Transverse colon (tissue), 4 donors: ENCODE results near the gene LPAR2. TPM values are rescaled to one million over a fixed set of nuclear protein-coding genes. Genes with fewer than 3 reads are reported as not detected.

Experiments
- DNase-seq: peaks from one replicate; pipeline ENCODE4 v3.0.0-alpha.2; 2019
- H3K27ac ChIP-seq, 4 donors: fragments of 200-600 bp; sonication (generic); 2 replicates each; pipeline ENCODE4 v1.5.1; 2016 to 2018; ENCODE audit warnings: inconsistent platforms in 4 of 4
- H3K27me3 ChIP-seq: fragments of 200-600 bp; sonication (generic); 2 replicates; pipeline ENCODE4 v1.5.1; 2017; ENCODE audit warnings: inconsistent platforms
- H3K36me3 ChIP-seq, 4 donors: fragments of 200-600 bp; sonication (generic); 2 replicates each; pipeline ENCODE4 v1.5.1; 2017 to 2019; ENCODE audit warnings: inconsistent platforms in 4 of 4
- H3K4me1 ChIP-seq, 4 donors: fragments of 200-600 bp; sonication (generic); 2 replicates each; pipeline ENCODE4 v1.5.1; 2017 to 2020; ENCODE audit warnings: inconsistent platforms in 4 of 4
- H3K4me3 ChIP-seq, 4 donors: fragments of 200-600 bp; sonication (generic); 1 replicate in 1 of 4; 2 replicates in 3 of 4; pipeline versions ENCODE4 v1.5.1 to v1.6.1; 2017 to 2019; ENCODE audit warnings: inconsistent platforms in 4 of 4
- H3K9me3 ChIP-seq, 2 donors: fragments of 200-600 bp; sonication (generic); 2 replicates each; pipeline ENCODE4 v1.5.1; 2017 to 2019; ENCODE audit warnings: inconsistent platforms in 2 of 2
- CTCF ChIP-seq, 5 experiments: fragments of 200-600 bp in 3 of 5; fragments of 450-650 bp in 2 of 5; sonication (generic) in 3 of 5; IDR thresholded peaks; 1 replicate in 2 of 5; 2 replicates in 3 of 5; pipeline ENCODE4 v1.5.1; 2016 to 2017; ENCODE audit warnings: antibody characterized with exemption in 5 of 5, inconsistent platforms in 3 of 5, mild to moderate bottlenecking in 2 of 5, moderate library complexity in 1 of 5
- EP300 ChIP-seq: sonication (generic); formaldehyde crosslinking; IDR thresholded peaks from one replicate; pipeline ENCODE4 v1.6.1; 2017; ENCODE audit warnings: antibody characterized with exemption, low read depth
- POLR2A ChIP-seq: fragments of 450-650 bp; IDR thresholded peaks from one replicate; pipeline ENCODE4 v1.6.1; 2016; ENCODE audit warnings: antibody characterized with exemption, mild to moderate bottlenecking, moderate library complexity
- POLR2AphosphoS5 ChIP-seq, 3 donors: sonication (generic); formaldehyde crosslinking; IDR thresholded peaks; one replicate each; pipeline ENCODE4 v1.6.1; 2016; ENCODE audit warnings: antibody characterized with exemption in 3 of 3
- WGBS, 2 donors: methylation state at CpG; one replicate each; pipeline ENCODE4 v1.1.5; 2018; ENCODE audit warnings: low coverage in 1 of 2; 5-methylcytosine and 5-hydroxymethylcytosine counted together
- in situ Hi-C, 4 donors: fragments of 200-750 bp; cut with MboI; loops; one replicate each; pipeline versions ENCODE4 v1.15.0 to v1.15.1; 2017; ENCODE audit warnings: low sequenced_read_pairs in 3 of 4, low pct_ligation_motif_present in 1 of 4, low pct_unique_long_range_greater_than_20kb in 1 of 4
- intact Hi-C: fragments of 100-400 bp; cut with DNase I; formaldehyde crosslinking; loops from one replicate; pipeline ENCODE4 v1.15.1; 2023; ENCODE audit warnings: low total_unique reads
- total RNA-seq, 4 donors: library from RNA; depleted of rRNA; stranded (reverse); fragments of >200 nt; gene quantifications; one replicate each; pipeline ENCODE4 v1.1.0, GENCODE V29; 2016

LPAR2 gene
- total RNA-seq, 4 donors from 2014 or later: 19.2 to 52.5 (median 32.6) TPM

- Histone ChIP-seq H3K27me3 (no peaks in the 10 kb centered on the region), H3K4me3 (peak overlapping the region; percentile 38 to 86 (median 81)), H3K4me1 (peaks cover 0 to 10% (median 5%) of the 10 kb centered on the region in 4 donors), H3K9me3 (no peaks in the 10 kb centered on the region), H3K36me3 (peaks cover 0 to 17% (median 3%) of the 10 kb centered on the region in 4 donors), H3K27ac (peak overlapping the region; percentile 81 to 88 (median 84))
- DNase-seq: peak; percentile 23
- in situ Hi-C loops (loop anchor here (5.0 to 25.0 kb wide), 3 partner anchors 105 to 110 kb away; partner anchors contain the start of genes CILP2 (in 3 of the 4) and YJEFN3 (in 1 of the 4)), intact Hi-C loops (no loop called here)
- WGBS, 2 donors: 20% methylated on average over 1 to 16 of the region's 16 CpGs
- TF ChIP-seq CTCF (IDR thresholded peaks at IDR 0.05): no peak
- TF ChIP-seq EP300: no peak
- TF ChIP-seq POLR2A: no peak
- no peak for TF ChIP-seq POLR2AphosphoS5 (IDR thresholded peaks at IDR 0.05)
These were observed 14.6 kb upstream of the LPAR2 start for GRCh38 chr19:19642506-19643157.

GRCh38 chr19:19637523-19638251 lies 9.7 kb upstream of the LPAR2 start:
- Histone ChIP-seq H3K27ac (no peak overlapping the region), H3K4me1 (peaks cover 0 to 6% (median 0%) of the 10 kb centered on the region in 4 donors), H3K9me3 (no peaks in the 10 kb centered on the region), H3K36me3 (peaks cover 0 to 5% (median 0%) of the 10 kb centered on the region in 4 donors), H3K4me3 (no peak overlapping the region), H3K27me3 (no peaks in the 10 kb centered on the region)
- TF ChIP-seq POLR2AphosphoS5 (IDR thresholded peaks at IDR 0.05) (no peak), CTCF (IDR thresholded peaks at IDR 0.05) (no peak), EP300 (no peak), POLR2A (no peak)
- DNase-seq: no peak
- in situ Hi-C loops: loop anchor here in 1 of 4 donors (25.0 kb wide), 1 partner anchor 100 kb away; the partner anchor contains the start of genes CILP2 and YJEFN3
- intact Hi-C loops: no loop called here
- 92 to 100% methylated on average over 3 to 53 of the region's 53 CpGs for WGBS, 2 donors

- no peaks in the 10 kb centered on the region for H3K9me3 ChIP-seq
- no peak overlapping the region for H3K27ac ChIP-seq
- intact Hi-C loops (no loop called here), in situ Hi-C loops (loop anchor here in 1 of 4 donors (25.0 kb wide), 1 partner anchor 100 kb away; the partner anchor contains the start of genes CILP2 and YJEFN3)
- DNase-seq: no peak
- no peaks in the 10 kb centered on the region for H3K27me3 ChIP-seq
- peaks cover 0 to 7% (median 0%) of the 10 kb centered on the region in 4 donors for H3K36me3 ChIP-seq
- peaks cover 0 to under 1% (median 0%) of the 10 kb centered on the region in 4 donors for H3K4me1 ChIP-seq
- TF ChIP-seq POLR2AphosphoS5 (IDR thresholded peaks at IDR 0.05): no peak
- no peak for TF ChIP-seq POLR2A
- TF ChIP-seq EP300: no peak
- no peak for TF ChIP-seq CTCF (IDR thresholded peaks at IDR 0.05)
- 92% methylated on average over 27 of the region's 27 CpGs; no CpG with 5 or more reads in 1 of the 2 donors for WGBS, 2 donors
- H3K4me3 ChIP-seq: no peak overlapping the region
These were observed 9.1 kb upstream of the LPAR2 start for GRCh38 chr19:19637186-19637522.

- no peak for DNase-seq
- 94% methylated on average over 9 of the region's 9 CpGs; no CpG with 5 or more reads in 1 of the 2 donors for WGBS, 2 donors
- no peaks in the 10 kb centered on the region for H3K9me3 ChIP-seq
- no peak overlapping the region for H3K4me3 ChIP-seq
- peaks cover 0 to 7% (median 0%) of the 10 kb centered on the region in 4 donors for H3K36me3 ChIP-seq
- TF ChIP-seq CTCF (IDR thresholded peaks at IDR 0.05) (no peak), POLR2AphosphoS5 (IDR thresholded peaks at IDR 0.05) (no peak), POLR2A (no peak), EP300 (no peak)
- intact Hi-C loops (no loop called here), in situ Hi-C loops (loop anchor here in 1 of 4 donors (25.0 kb wide), 1 partner anchor 99 kb away; the partner anchor contains the start of genes CILP2 and YJEFN3)
- H3K4me1 ChIP-seq: no peaks in the 10 kb centered on the region
- no peak overlapping the region for H3K27ac ChIP-seq
- H3K27me3 ChIP-seq: no peaks in the 10 kb centered on the region
These were observed 8.7 kb upstream of the LPAR2 start for GRCh38 chr19:19636573-19637185.
